Measurements from ENCODE around the gene NFKBIZ. TPM values are rescaled to one million over a fixed set of nuclear protein-coding genes. Genes with fewer than 3 reads are reported as not detected.

Gene NFKBIZ
- total RNA-seq, 1 donor from 2014 or later, result 224 TPM

Other genes starting within 250 kb of the NFKBIZ start
- 26.0 and 26.9 TPM in 2 replicates for gene ZBTB11, start 172.4 kb upstream of the NFKBIZ start, total RNA-seq
- gene RPL24, start 162.8 kb upstream of the NFKBIZ start, total RNA-seq, result 838 and 2,187 TPM in 2 replicates
- 12.5 and 16.2 TPM in 2 replicates for gene CEP97, start 124.9 kb upstream of the NFKBIZ start, total RNA-seq
- 15.5 and 32.0 TPM in 2 replicates for gene NXPE3, start 70.3 kb upstream of the NFKBIZ start, total RNA-seq

Measured in renal cortical epithelial cell (primary cell).